Measurements from ENCODE around the gene ANO4.
"Not testable (repeated sequence)": the region's sequence is repeated elsewhere in the genome, so short reads cannot be mapped to it uniquely, and the experiment has no call there.

Gene ANO4

GRCh38 chr12:100980856-100981255 is 186.3 kb downstream of the ANO4 start:
- no peak for TF ChIP-seq CTCF (IDR thresholded peaks at IDR 0.05; ENCODE audit: low read depth, low read length)

GRCh38 chr12:100982511-100983183 is 188.1 kb downstream of the ANO4 start:
- TF ChIP-seq CTCF (IDR thresholded peaks at IDR 0.05; ENCODE audit: low read depth, low read length), result no peak
- DNase-seq (ENCODE audit: low read depth, low spot score), result no peak
- no peak overlapping the region for H3K4me3 ChIP-seq (ENCODE audit: low read depth, low read length)
- in situ Hi-C loops (cut with HindIII; ENCODE audit: low sequenced_read_pairs), result no loop called here

More at GRCh38 chr12:100980856-100981255, 186.3 kb downstream of the ANO4 start:
- no peak for DNase-seq (ENCODE audit: low read depth, low spot score)
- in situ Hi-C loops (cut with HindIII; ENCODE audit: low sequenced_read_pairs), result no loop called here
- H3K4me3 ChIP-seq (ENCODE audit: low read depth, low read length), result no peak overlapping the region

- no peak for TF ChIP-seq CTCF (IDR thresholded peaks at IDR 0.05; ENCODE audit: low read depth, low read length)
- in situ Hi-C loops (cut with HindIII; ENCODE audit: low sequenced_read_pairs), result no loop called here
- DNase-seq (ENCODE audit: low read depth, low spot score), result no peak
- H3K4me3 ChIP-seq (ENCODE audit: low read depth, low read length), result no peak overlapping the region
These were observed 190.2 kb downstream of the ANO4 start for GRCh38 chr12:100984796-100985195.

GRCh38 chr12:100986595-100987547 is 192.3 kb downstream of the ANO4 start:
- peak; percentile 44 for DNase-seq (ENCODE audit: low read depth, low spot score)
- no peak overlapping the region for H3K4me3 ChIP-seq (ENCODE audit: low read depth, low read length)
- no peak for TF ChIP-seq CTCF (IDR thresholded peaks at IDR 0.05; ENCODE audit: low read depth, low read length)
- in situ Hi-C loops (cut with HindIII; ENCODE audit: low sequenced_read_pairs), result no loop called here

GRCh38 chr12:100987552-100988521 is 193.3 kb downstream of the ANO4 start:
- peak; percentile 54 for DNase-seq (ENCODE audit: low read depth, low spot score)
- TF ChIP-seq CTCF (IDR thresholded peaks at IDR 0.05; ENCODE audit: low read depth, low read length), result peak; percentile 64
- in situ Hi-C loops (cut with HindIII; ENCODE audit: low sequenced_read_pairs), result no loop called here
- H3K4me3 ChIP-seq (ENCODE audit: low read depth, low read length), result no peak overlapping the region

GRCh38 chr12:100989509-100989908 is 194.9 kb downstream of the ANO4 start:
- DNase-seq (ENCODE audit: low read depth, low spot score); H3K4me3 ChIP-seq (ENCODE audit: low read depth, low read length); in situ Hi-C loops (cut with HindIII; ENCODE audit: low sequenced_read_pairs): not testable (repeated sequence)
